Gastrocnemius medialis (tissue), 4 donors: ENCODE results near the gene KATNA1. TPM values are rescaled to one million over a fixed set of nuclear protein-coding genes. Genes with fewer than 3 reads are reported as not detected.

Experiments used
- ATAC-seq, 2 donors: fragments of 150-250 bp; one replicate each; pipeline ENCODE4 v1.9.1; 2016
- DNase-seq, 2 donors: peaks; one replicate each; pipeline ENCODE4 v3.0.0-alpha.2; 2019
- H3K27ac ChIP-seq, 4 donors: fragments of 200-600 bp; sonication (generic); 1 replicate in 1 of 4; 2 replicates in 3 of 4; pipeline ENCODE4 v1.5.1; 2016 to 2018; ENCODE audit warnings: mild to moderate bottlenecking in 2 of 4, moderate library complexity in 1 of 4
- H3K27me3 ChIP-seq, 3 donors: fragments of 200-600 bp; sonication (generic) in 2 of 3; 1 replicate in 1 of 3; 2 replicates in 2 of 3; pipeline versions ENCODE4 v1.5.1 to v1.6.0; 2016 to 2019; ENCODE audit warnings: mild to moderate bottlenecking in 1 of 3, moderate library complexity in 1 of 3
- H3K36me3 ChIP-seq, 2 donors: fragments of 200-600 bp; sonication (generic) in 1 of 2; one replicate each; pipeline ENCODE4 v1.5.1; 2017 to 2018
- H3K4me1 ChIP-seq, 2 donors: fragments of 200-600 bp; sonication (generic) in 1 of 2; one replicate each; pipeline ENCODE4 v1.5.1; 2016 to 2017; ENCODE audit warnings: mild to moderate bottlenecking in 2 of 2
- H3K4me3 ChIP-seq, 4 donors: fragments of 200-600 bp; sonication (generic) in 3 of 4; 1 replicate in 1 of 4; 2 replicates in 3 of 4; pipeline ENCODE4 v1.5.1; 2016 to 2019; ENCODE audit warnings: mild to moderate bottlenecking in 2 of 4
- H3K9me3 ChIP-seq, 3 donors: fragments of 200-600 bp; sonication (generic) in 2 of 3; 1 replicate in 1 of 3; 2 replicates in 2 of 3; pipeline ENCODE4 v1.5.1; 2016 to 2019
- CTCF ChIP-seq, 5 experiments: fragments of 450-650 bp in 3 of 5; fragments of 200-600 bp in 2 of 5; sonication (generic) in 2 of 5; IDR thresholded peaks in 4 of 5; conservative IDR thresholded peaks in 1 of 5; 1 replicate in 4 of 5; 2 replicates in 1 of 5; pipeline ENCODE4 v1.5.1; 2016 to 2019; ENCODE audit warnings: antibody characterized with exemption in 5 of 5, mild to moderate bottlenecking in 3 of 5, moderate library complexity in 3 of 5
- POLR2A ChIP-seq, 2 donors: fragments of 450-650 bp; IDR thresholded peaks; one replicate each; pipeline ENCODE4 v1.6.1; 2017; ENCODE audit warnings: antibody characterized with exemption in 2 of 2, mild to moderate bottlenecking in 2 of 2, moderate library complexity in 2 of 2
- in situ Hi-C, 4 donors: fragments of 200-750 bp; cut with MboI; loops; one replicate each; pipeline versions ENCODE4 v1.15.0 to v1.8.0; 2017; ENCODE audit warnings: low sequenced_read_pairs in 4 of 4
- intact Hi-C: fragments of 100-400 bp; cut with DNase I; formaldehyde crosslinking; loops from one replicate; pipeline ENCODE4 v1.15.1; 2023; ENCODE audit warnings: low total_unique reads
- total RNA-seq, 4 donors: library from RNA; depleted of rRNA; stranded (reverse); fragments of >200 nt; gene quantifications; one replicate each; pipeline versions ENCODE4 v1.1.0 to v1.2.3, GENCODE V29; 2016

The KATNA1 gene
- total RNA-seq, 4 donors from 2014 or later = 16.0 to 29.3 (median 26.0) TPM

GRCh38 chr6:149628875-149629510, 19.5 kb downstream of the KATNA1 start:
- Histone ChIP-seq H3K4me3 (no peak overlapping the region), H3K27ac (no peak overlapping the region), H3K9me3 (no peaks in the 10 kb centered on the region), H3K4me1 (no peaks in the 10 kb centered on the region), H3K27me3 (no peaks in the 10 kb centered on the region), H3K36me3 (peaks cover 0 to 10% of the 10 kb centered on the region in 2 donors)
- no peak for TF ChIP-seq POLR2A (IDR thresholded peaks at IDR 0.05)
- no peak for TF ChIP-seq CTCF (IDR thresholded peaks at IDR 0.05 in 4 of 5, conservative IDR thresholded peaks at IDR 0.05 in 1 of 5)
- DNase-seq (no peak), ATAC-seq (no peak)
- intact Hi-C loops = no loop called here
- in situ Hi-C loops = no loop called here

- no peak for ATAC-seq
- no peaks in the 10 kb centered on the region for H3K9me3 ChIP-seq
- TF ChIP-seq POLR2A (IDR thresholded peaks at IDR 0.05) (no peak), CTCF (IDR thresholded peaks at IDR 0.05 in 4 of 5, conservative IDR thresholded peaks at IDR 0.05 in 1 of 5) (no peak)
- intact Hi-C loops = no loop called here
- in situ Hi-C loops = no loop called here
- H3K4me1 ChIP-seq = no peaks in the 10 kb centered on the region
- no peaks in the 10 kb centered on the region for H3K27me3 ChIP-seq
- H3K27ac ChIP-seq = no peak overlapping the region
- H3K4me3 ChIP-seq = no peak overlapping the region
- no peak for DNase-seq
- peaks cover 0 to 19% of the 10 kb centered on the region in 2 donors for H3K36me3 ChIP-seq
These were observed 20.8 kb downstream of the KATNA1 start for GRCh38 chr6:149627672-149628071.

GRCh38 chr6:149615805-149616204, 32.7 kb downstream of the KATNA1 start:
- H3K27me3 ChIP-seq = no peaks in the 10 kb centered on the region
- peaks cover 0 to 18% of the 10 kb centered on the region in 2 donors for H3K36me3 ChIP-seq
- DNase-seq (no peak), ATAC-seq (peak; percentile 39 to 81)
- no peak for TF ChIP-seq POLR2A (IDR thresholded peaks at IDR 0.05)
- no peak for TF ChIP-seq CTCF (IDR thresholded peaks at IDR 0.05 in 4 of 5, conservative IDR thresholded peaks at IDR 0.05 in 1 of 5)
- in situ Hi-C loops = no loop called here
- H3K9me3 ChIP-seq = peaks cover 0 to 10% (median 0%) of the 10 kb centered on the region in 3 donors
- H3K4me3 ChIP-seq = no peak overlapping the region
- intact Hi-C loops = no loop called here
- peaks cover 11% of the 10 kb centered on the region in 2 donors for H3K4me1 ChIP-seq
- H3K27ac ChIP-seq = peak overlapping the region; percentile 15 to 65 (median 39)

- TF ChIP-seq POLR2A (IDR thresholded peaks at IDR 0.05) (no peak), CTCF (IDR thresholded peaks at IDR 0.05 in 4 of 5, conservative IDR thresholded peaks at IDR 0.05 in 1 of 5) (no peak)
- ATAC-seq = no peak
- Histone ChIP-seq H3K4me3 (no peak overlapping the region), H3K27me3 (no peaks in the 10 kb centered on the region), H3K4me1 (peaks cover 11 to 14% of the 10 kb centered on the region in 2 donors), H3K27ac (no peak overlapping the region), H3K36me3 (peaks cover 0 to 15% of the 10 kb centered on the region in 2 donors), H3K9me3 (peaks cover 0 to 10% (median 0%) of the 10 kb centered on the region in 3 donors)
- intact Hi-C loops = no loop called here
- in situ Hi-C loops = no loop called here
- no peak for DNase-seq
These were observed 34.2 kb downstream of the KATNA1 start for GRCh38 chr6:149614337-149614736.
